Mammary epithelial cell (primary cell): ENCODE results near the gene ROBO1.

ENCODE experiments used
- CTCF ChIP-seq, 2 donors: IDR thresholded peaks in 1 of 2; conservative IDR thresholded peaks in 1 of 2; 2 replicates each; pipeline ENCODE4 v1.5.1; 2011 to 2012; ENCODE audit warnings: inconsistent platforms in 2 of 2, low read length in 2 of 2, mild to moderate bottlenecking in 2 of 2, control low read depth in 1 of 2, low read depth in 1 of 2; ENCODE audit not compliant: insufficient read depth in 1 of 2; ENCODE audit errors: extremely low read depth in 1 of 2
- EZH2 ChIP-seq: IDR thresholded peaks from 2 replicates; pipeline ENCODE4 v1.6.1; 2012; ENCODE audit warnings: low read length, inconsistent platforms, borderline replicate concordance

GRCh38 chr3:79606414-79606813 lies 161.4 kb downstream of the ROBO1 start:
- TF ChIP-seq CTCF (conservative IDR thresholded peaks at IDR 0.05 in 1 of 2, IDR thresholded peaks at IDR 0.05 in 1 of 2; ENCODE audit: extremely low read depth in 1 of 2, insufficient read depth in 1 of 2, low read depth in 1 of 2, low read length in 2 of 2) (no peak), EZH2 (no peak)
